HEK293 (cell line): Measurements from ENCODE around the gene SIRPA.

Experiments used
- BCL11A ChIP-seq: fragments of 450-650 bp; formaldehyde crosslinking; IDR thresholded peaks from 2 replicates; pipeline ENCODE4 v1.5.1; 2016; ENCODE audit warnings: low read depth, missing biosample characterization, missing genetic modification characterization
- CTCF ChIP-seq: fragments of 450-650 bp; formaldehyde crosslinking; IDR thresholded peaks from 2 replicates; pipeline ENCODE4 v1.5.1; 2016; ENCODE audit warnings: missing biosample characterization, missing genetic modification characterization
- ZBTB1 ChIP-seq: fragments of 450-650 bp; formaldehyde crosslinking; IDR thresholded peaks from 2 replicates; pipeline ENCODE4 v1.5.1; 2016; ENCODE audit warnings: missing biosample characterization, missing genetic modification characterization
- ZBTB11 ChIP-seq: fragments of 450-650 bp; formaldehyde crosslinking; conservative IDR thresholded peaks from 2 replicates; pipeline ENCODE4 v1.5.1; 2016; ENCODE audit warnings: low read depth, missing biosample characterization, missing genetic modification characterization
- ZBTB21 ChIP-seq: fragments of 450-650 bp; formaldehyde crosslinking; IDR thresholded peaks from 2 replicates; pipeline ENCODE4 v1.5.1; 2017; ENCODE audit warnings: missing biosample characterization, missing genetic modification characterization
- ZBTB49 ChIP-seq: fragments of 450-650 bp; formaldehyde crosslinking; IDR thresholded peaks from 2 replicates; pipeline ENCODE4 v1.5.1; 2016; ENCODE audit warnings: missing biosample characterization, missing genetic modification characterization, low read depth
- ZFP3 ChIP-seq: fragments of 450-650 bp; formaldehyde crosslinking; IDR thresholded peaks from 2 replicates; pipeline ENCODE4 v1.5.1; 2016; ENCODE audit warnings: low read depth, missing biosample characterization, missing genetic modification characterization
- ZNF292 ChIP-seq: fragments of 450-650 bp; formaldehyde crosslinking; IDR thresholded peaks from 2 replicates; pipeline ENCODE4 v1.5.1; 2016; ENCODE audit warnings: low read depth, missing biosample characterization, missing genetic modification characterization, borderline replicate concordance
- ZNF416 ChIP-seq: fragments of 450-650 bp; formaldehyde crosslinking; IDR thresholded peaks from 2 replicates; pipeline ENCODE4 v1.5.1; 2016; ENCODE audit warnings: missing biosample characterization, missing genetic modification characterization
- ZNF433 ChIP-seq: fragments of 450-650 bp; formaldehyde crosslinking; IDR thresholded peaks from 2 replicates; pipeline ENCODE4 v1.5.1; 2016; ENCODE audit warnings: missing biosample characterization, missing genetic modification characterization, low read depth
- ZNF560 ChIP-seq: fragments of 450-650 bp; formaldehyde crosslinking; IDR thresholded peaks from 2 replicates; pipeline ENCODE4 v1.5.1; 2017; ENCODE audit warnings: missing biosample characterization, missing genetic modification characterization, borderline replicate concordance
- ZNF580 ChIP-seq: fragments of 450-650 bp; formaldehyde crosslinking; IDR thresholded peaks from 2 replicates; pipeline ENCODE4 v1.5.1; 2016; ENCODE audit warnings: missing biosample characterization, missing genetic modification characterization
- ZNF701 ChIP-seq: fragments of 450-650 bp; formaldehyde crosslinking; IDR thresholded peaks from 2 replicates; pipeline ENCODE4 v1.5.1; 2016; ENCODE audit warnings: missing biosample characterization, missing genetic modification characterization

GRCh38 chr20:1942486-1943274 is 47.5 kb downstream of the SIRPA start:
- TF ChIP-seq CTCF, result no peak
- TF ChIP-seq ZFP3, result no peak
- no peak for TF ChIP-seq ZNF433 (tag by site-specific recombination)
- no peak for TF ChIP-seq ZBTB11 (tag by site-specific recombination)
- no peak for TF ChIP-seq ZBTB21
- TF ChIP-seq ZNF701 (tag by site-specific recombination), result no peak
- TF ChIP-seq ZNF416, result no peak
- TF ChIP-seq ZNF580 (tag by site-specific recombination), result no peak
- TF ChIP-seq ZNF292 (tag by site-specific recombination), result no peak
- no peak for TF ChIP-seq BCL11A
- TF ChIP-seq ZNF560 (tag by site-specific recombination), result no peak
- no peak for TF ChIP-seq ZBTB1 (tag by site-specific recombination)
- TF ChIP-seq ZBTB49 (tag by site-specific recombination), result no peak
